Activated CD8-positive, alpha-beta memory T cell treated with anti-CD3 and anti-CD28 coated beads for 4 hours (primary cell): Measurements from ENCODE around the gene TSGA10IP.

ENCODE experiments used
- DNase-seq, 2 donors: peaks; one replicate each; pipeline ENCODE4 v3.0.0-alpha.2; 2020; ENCODE audit warnings: low read depth in 2 of 2

Gene TSGA10IP

DNA sequence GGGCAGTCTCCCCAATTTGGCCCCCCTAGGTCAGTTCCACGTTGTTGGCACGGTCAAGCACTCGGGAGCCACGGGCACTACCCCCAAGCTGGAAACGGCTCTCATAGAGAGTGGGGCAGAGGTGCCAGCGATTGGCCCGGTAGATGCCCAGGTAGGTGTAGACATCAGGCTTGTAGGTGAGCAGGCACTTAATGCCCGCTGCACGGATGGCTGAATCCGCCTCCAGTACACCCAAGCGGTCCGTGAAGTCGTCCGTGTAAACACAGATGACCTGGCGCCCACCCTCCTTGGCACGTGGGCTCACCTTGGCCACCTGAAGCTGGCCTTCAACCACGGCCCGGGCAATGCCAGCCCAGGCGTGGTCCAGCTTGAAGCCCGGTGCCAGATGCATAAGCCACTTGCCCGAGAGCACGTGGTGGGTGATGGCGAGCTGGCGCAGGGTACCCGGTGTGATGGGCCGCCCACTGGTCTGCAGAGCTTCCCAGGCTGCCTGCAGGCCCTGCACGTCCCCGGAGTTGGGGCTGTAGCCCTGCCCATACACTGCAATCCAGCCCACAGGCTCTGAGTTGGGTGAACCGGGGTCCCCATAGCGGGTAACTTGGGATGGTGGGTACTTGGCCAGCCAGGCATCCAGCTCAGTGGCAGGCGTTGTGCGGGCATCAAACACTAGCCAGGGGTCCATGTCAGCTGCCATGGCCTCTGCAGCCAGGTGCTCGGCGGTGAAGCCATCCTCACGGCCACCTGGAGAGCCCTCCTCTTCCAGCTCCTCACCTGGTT is 27.7 kb upstream of the TSGA10IP start:
- DNase-seq: no peak

DNA sequence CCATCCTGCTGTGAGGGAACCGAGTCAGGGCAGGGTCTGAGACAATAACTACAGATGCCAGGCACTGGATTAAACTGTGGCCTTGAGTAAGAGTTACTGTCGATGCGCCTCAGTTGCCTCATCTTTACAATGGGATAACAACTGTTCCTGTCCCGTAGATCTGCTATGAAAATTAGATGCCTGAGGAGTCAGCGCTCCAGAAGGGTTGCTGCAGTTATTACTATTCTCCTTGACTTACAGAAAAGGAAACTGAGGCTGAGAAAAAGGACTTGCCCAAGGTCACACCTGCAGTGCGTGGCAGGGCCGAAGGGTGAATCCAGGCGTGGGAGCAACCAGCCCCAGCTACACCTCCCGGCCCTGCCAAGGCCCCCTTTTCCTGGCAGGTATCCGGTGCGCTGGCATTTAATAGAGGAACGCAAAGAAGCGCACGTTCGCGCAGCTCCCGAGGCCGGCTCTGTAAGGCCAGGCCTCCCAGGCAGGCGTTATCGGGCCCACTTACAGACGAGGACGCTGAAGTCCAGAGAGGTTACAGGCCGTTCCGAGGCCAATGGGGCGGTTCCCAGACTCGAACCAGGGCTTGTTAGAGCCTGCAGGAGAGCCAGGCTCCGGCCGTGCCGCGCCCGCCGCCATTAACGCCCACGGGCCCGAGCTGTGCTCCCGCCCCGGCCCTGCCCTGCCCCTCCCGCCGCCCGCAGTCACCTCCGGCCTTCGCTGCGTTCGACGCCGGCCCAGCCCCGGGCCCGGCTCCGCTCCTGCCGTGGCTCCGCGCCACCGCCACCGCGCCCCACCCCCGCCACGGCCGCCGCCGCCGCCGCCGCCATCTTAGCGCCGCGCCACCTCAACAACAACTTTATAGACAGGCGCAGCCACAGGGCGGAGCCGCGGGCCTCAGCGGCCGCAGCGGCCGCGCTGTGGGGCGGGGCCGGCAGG is 26.8 kb upstream of the TSGA10IP start, which contains the start of gene C11orf68:
TSS of gene C11orf68 (minus strand) at position 852 of the 930 bp plus-strand sequence. CDS start at position 821, 31 bp downstream.
- no peak for DNase-seq

DNA sequence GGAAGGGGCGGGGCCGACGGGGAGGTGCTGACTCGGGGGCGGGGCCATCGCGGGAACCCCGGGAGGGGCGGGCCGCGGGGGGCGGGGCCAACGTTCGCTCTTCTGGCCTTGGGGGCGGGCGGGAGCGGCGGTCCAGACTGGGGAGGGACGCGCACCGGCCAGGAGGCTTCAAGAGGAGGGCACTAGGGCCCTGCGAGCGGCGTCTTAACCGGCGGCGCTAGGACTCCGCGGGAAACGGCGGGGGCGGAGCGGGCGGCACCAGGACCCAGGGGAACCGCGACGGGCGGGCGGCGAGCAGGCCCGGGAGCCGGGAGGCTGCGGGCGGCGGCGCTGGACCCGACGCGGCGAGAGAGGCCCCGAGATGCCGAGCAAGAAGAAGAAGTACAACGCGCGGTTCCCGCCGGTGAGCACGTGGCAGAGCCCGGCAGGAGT is 26.1 kb upstream of the TSGA10IP start, which contains the start of gene DRAP1:
TSS of gene DRAP1 (plus strand) at position 286 of the 432 bp plus-strand sequence. CDS start at position 362, 76 bp downstream.
- peak; percentile 98 to 99 for DNase-seq

DNA sequence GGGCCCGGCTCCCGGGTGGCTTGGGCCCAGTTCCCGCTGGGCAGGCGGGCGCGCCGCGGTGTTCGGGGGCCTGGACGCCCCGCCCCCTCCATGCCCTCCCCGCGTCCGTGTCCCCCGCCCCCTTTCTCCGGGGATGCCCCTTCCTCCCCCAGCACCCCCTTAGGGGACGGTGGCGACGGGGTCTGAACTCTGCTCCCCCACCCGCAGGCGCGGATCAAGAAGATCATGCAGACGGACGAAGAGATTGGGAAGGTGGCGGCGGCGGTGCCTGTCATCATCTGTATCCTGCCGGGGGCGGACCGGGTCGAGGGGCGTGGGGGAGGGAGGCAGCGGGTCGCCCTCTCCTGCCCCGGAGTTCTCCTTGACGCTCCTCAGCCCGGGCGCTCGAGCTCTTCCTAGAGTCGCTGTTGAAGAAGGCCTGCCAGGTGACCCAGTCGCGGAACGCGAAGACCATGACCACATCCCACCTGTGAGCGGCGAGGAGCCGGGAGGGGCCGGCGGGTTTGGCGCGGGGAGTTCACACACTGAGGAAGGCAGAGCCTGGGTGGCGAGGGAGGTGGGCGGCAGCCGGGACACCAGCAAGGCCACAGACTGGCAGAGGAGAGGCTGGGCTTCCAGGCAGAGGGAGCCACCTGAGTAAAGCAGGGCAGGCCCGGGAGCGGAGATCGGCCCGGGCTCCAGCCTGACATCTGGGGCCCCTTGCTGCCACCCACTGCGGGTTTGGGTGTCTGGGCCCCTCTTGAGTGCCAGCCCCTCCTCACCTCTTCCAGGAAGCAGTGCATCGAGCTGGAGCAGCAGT is 25.5 kb upstream of the TSGA10IP start:
- DNase-seq: peak in 1 of 2 donors; percentile 36

DNA sequence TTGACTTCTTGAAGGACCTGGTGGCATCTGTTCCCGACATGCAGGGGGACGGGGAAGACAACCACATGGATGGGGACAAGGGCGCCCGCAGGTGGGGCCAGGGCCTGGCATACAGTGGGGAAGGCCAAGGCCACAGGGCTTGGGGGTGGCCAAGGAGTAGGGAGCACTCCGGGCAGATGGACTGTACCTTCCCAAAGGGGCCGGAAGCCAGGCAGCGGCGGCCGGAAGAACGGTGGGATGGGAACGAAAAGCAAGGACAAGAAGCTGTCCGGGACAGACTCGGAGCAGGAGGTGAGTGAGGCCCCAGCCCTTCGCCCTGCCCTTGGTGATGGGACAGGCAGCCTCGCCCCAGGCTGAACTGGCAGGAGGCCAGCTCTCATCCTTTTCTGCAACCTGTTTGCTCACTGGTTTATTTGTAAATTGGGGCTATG is 24.9 kb upstream of the TSGA10IP start:
- DNase-seq: no peak

DNA sequence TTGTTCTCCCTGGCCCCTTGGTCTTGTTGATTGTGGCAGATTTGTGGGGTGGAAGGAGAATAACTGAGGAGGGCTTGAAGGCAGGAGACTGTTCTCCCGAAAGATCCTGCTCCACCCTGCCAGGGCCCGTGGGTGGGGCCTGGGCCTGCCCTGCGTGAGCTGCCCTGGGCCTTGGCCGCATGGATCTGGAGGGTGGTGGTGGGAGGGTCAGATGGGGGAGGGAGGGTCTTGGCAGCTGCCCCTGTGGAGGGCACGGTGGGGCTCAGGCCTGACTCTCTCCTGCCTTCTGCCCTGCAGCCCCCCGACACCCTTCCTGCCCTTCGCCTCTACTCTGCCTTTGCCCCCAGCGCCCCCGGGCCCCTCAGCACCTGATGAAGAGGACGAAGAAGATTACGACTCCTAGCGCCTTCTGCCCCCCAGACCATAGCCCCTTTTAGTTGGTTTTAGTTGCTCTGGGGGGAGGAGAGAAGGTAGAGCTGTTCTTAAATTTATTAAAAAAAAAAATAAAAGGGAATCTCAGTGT is 24.2 kb upstream of the TSGA10IP start:
- no peak for DNase-seq

DNA sequence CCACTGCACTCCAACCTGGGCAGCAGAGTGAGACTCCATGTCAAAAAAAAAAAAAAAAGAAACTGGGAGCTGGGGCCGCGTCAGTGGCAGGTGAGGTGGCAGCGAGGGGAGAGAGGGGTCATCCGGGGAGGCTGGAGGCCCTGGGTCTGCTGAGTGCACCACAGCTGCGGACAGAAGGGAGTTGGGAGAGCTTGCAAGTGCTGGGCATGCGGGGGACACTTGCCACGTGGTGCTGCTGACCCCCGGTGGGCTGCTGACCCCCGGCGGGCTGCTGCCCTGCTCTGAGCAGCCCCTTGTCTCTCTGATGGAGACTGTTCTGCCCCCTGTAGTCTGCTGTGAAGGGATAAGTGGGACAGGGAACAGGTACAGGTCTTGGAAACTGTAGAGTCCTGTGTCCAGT is 23.4 kb upstream of the TSGA10IP start:
- DNase-seq: no peak

DNA sequence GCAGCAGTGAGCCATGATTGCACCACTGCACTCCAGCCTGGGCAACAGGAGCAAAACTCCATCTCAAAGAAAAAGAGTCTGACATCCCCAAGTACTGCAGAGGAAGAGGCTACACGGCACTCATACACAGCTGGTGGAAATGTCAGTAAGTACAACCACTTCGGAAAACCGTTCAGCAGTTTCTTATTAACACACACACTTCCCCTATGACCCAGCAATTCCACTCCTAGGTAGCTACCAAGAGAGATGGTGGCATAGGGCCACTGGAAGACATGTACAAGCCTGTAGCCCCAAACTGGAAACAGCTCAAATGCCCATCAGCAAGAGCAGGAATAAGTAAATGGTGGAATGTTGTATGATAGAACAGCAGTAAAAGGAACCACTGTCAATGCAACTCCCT is 22.7 kb upstream of the TSGA10IP start:
- no peak for DNase-seq

DNA sequence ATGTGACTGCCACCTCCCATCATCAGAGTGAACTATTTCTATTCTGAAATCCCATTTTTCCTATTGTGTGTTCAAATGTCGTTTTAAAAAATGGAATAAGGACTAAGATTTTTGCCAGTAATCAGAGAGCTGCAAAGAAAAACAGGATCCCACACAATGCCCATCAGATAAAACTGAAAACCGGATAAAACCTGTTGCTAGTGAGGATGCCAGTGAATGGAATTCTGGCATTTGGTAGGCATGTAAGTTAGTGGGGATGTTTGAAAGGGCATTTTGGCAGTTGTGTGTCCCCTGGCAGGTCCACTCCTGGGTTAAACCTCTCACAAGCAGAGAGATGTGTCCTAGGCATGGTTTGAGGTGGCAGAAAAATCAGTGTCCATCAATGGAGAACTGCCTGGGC is 19.9 kb upstream of the TSGA10IP start:
- no peak for DNase-seq

DNA sequence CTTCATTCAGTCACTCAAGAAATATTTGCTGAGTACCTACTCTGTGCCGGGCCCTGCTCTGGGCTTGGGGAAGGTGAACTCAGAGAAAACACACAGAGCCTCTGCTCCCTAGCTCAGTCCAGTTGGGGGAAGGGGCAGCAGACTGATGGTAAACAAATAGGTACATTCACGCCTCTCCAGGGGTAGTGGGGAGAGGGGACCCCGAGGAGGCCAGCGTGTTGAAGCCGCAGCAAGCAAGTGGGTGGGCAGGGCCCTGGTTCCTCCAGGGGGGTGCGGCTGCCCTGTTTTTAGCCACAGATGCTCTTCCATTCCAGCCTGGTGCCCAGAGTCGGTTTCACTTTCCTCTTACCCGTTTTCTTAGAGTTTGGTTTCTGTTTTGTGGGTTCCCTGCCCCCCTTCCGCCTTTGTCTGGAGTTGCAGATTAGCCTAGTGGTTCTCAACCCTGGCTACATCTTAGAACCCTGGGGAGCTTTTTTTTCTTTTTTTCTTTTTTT is 17.3 kb upstream of the TSGA10IP start:
- DNase-seq: peak; percentile 59 to 63

DNA sequence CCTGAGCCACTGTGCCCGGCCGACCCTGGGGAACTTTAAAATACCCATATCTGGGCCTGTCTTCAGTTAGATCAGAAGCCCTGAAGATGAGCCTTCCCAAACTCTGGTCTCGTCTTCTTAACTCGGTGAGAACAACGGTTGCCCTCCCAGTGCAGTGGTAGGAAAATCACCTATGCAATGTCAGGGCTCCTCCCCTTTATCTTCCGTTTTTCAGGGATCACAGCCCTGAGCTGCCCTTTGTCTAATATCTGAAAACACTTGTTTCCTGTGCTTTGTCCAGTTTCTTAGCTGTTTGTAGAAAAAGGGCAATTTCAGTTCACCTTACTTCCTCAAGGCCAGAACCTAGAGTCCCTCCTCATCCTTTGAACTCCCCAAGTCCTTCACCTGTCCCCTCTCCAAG is 16.6 kb upstream of the TSGA10IP start:
- no peak for DNase-seq

DNA sequence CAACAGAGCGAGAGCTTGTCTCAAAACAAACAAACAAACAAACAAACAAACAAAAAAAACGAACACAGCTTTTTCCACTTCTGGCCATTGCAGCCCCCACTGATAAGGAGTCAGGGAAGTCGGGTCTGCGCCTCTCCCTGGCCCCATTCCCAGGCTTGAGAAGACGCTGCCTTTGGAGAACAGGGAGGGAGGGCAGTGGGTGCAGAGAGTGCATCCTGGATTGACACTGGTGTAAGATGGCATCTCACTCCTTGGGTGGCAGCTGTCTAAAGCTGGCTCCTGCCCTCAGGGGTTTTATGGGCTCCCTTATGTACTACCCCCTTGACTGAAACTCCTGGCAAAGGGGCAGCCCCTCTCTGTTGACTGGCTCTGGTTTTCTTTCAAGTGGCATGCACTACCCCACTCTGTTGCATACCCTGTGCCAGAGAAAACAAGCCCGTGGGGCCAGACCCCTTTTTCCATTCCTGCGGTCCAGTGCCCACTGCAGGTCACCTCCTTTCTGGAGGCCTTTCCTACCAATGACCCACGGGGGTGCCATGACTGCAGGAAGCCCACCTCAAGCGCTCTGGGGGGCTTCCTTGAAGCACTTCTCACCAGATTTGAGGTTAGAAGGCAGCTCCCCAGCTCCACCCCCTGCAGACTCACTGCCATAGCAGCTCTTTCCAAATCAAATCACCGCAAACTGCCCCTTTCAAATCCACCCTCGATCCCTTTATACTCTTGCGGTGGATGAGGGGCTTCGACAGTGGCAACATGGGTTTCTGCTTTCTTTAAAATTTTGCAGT is 13.3 kb upstream of the TSGA10IP start:
- no peak for DNase-seq

DNA sequence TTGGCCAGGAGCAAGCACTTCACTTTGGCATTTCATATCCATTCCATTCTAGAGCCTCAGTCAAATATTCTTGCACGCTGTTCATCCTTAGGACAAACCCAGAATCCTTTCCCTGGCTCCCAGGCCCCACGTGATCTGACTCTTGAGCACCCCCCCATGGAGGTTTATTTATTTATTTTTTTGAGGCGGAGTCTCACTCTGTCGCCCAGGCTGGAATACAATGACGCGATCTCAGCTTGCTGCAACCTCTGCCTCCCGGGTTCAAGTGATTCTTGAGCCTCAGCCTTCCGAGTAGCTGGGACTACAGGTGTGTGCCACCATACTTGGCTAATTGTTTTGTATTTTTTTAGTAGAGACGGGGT is 12.7 kb upstream of the TSGA10IP start:
- no peak for DNase-seq

DNA sequence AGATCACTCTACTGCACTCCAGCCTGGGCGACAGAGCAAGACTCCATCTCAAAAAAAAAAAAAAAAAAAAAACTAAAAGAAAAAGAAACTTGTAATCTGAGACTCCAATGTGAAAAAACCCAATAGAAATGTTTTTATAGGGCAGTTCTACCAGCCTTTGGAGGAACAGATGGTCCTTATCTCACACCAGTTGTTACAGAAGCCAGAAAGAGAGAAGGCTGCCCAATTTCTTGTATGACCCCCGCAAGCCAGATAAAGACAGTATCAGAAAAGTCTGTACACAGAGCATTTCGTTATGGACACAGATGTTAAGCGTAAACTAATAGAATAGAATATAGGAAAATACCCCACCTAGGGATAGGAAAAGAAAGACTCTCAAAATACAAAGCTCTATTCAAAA is 11.3 kb upstream of the TSGA10IP start:
- no peak for DNase-seq

DNA sequence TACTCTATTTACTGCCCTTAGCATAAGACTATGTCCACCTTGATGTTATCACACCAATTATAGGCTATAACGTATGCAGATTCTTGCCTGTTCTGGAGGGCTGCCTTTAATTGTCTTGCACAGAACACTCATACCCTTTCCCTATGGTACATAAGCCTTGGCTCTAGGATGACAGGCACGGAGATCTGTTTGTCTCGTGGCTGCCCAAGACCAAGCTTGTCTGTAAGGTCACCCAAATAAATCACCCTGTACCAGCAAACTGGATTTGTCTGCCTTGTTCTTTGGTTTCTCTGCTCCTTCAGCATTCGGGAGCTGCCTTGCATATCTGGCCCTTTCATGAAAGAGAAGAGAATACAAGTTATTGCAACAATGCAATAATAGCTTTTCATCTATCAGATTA is 7.5 kb upstream of the TSGA10IP start:
- DNase-seq: no peak

DNA sequence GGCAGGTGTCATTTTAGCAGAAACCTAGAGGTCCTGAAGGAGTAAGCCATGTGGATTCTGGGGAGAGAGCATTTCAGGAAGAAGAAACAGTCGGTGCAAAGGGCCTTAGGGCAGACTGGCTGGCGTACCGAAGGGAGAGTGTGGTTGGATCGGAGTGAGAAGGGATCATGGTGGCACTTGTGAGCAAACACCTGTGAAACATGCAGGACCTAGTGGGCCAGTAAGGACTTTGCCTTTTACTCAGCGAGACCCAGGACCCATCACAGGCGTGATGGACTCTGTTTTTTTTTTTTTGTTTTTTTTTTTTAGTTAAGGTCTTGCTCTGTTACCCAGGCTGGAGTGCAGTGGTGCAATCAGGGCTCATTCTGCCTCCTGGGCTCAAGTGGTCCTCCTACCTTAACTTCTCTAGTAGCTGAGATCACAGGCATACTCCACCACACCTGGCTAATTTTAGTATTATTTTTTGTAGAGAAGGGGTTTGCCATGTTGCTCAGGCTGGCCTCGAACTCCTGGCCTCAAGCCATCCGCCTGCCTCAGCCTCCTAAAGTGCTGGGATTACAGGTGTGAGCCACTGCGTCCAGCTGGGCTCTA is 3.5 kb upstream of the TSGA10IP start:
- no peak for DNase-seq

DNA sequence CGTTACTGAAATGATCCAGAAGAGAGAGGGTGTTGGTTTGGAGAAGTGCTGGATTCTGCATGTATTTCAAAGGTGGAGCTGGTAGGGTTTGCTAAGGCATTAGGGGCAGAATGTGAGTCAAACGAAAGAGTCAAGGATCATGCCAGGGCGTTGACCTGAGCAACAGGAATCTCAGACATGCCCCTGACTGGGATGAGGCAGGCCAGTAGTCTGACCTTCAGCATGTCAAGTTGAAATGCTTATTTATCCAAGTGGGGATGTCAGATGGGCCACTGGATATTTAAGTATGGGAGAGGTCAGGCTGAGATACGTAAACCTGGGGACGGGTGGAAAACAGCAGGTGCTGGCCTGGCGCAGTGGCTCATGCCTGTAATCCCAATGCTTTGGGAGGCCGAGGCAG is 2.7 kb upstream of the TSGA10IP start:
- no peak for DNase-seq

DNA sequence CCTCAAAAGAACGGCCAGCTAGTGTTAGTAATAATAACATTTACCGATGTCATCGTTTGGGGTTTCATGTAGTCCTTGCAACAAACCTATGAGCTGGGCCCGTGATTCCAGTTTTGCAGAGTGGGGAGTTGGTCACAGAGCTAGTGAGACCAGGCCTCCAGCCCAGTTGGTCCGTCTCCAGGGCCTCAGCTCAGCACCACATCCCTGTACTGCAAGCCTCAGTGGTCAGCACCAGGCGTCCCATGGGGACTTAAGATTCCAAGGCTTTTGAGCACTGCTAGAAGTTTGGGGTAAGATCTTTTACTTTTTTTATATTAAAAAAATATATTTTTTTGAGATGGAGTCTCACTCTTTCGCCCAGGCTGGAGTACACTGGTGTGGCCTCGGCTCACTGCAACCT is 1.1 kb upstream of the TSGA10IP start:
- DNase-seq: no peak

DNA sequence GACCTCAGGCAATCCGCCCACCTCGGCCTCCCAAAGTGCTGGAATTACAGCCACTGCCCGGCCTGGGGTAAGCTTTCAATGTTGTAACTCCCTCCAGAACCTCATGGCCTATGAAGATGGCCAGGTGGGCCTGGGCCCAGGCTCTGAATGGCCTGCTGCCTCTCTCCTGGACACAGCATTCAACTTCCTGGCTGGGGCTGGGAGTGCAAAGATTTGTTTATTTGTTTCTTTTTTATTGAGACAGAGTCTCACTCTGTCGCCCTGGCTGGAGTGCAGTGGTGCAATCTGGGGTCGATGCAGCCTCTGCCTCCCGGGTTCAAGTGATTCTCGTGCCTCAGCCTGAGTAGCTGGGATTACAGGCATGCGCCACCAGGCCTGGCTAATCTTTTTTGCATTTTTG is 513 bp upstream of the TSGA10IP start:
- DNase-seq: no peak

DNA sequence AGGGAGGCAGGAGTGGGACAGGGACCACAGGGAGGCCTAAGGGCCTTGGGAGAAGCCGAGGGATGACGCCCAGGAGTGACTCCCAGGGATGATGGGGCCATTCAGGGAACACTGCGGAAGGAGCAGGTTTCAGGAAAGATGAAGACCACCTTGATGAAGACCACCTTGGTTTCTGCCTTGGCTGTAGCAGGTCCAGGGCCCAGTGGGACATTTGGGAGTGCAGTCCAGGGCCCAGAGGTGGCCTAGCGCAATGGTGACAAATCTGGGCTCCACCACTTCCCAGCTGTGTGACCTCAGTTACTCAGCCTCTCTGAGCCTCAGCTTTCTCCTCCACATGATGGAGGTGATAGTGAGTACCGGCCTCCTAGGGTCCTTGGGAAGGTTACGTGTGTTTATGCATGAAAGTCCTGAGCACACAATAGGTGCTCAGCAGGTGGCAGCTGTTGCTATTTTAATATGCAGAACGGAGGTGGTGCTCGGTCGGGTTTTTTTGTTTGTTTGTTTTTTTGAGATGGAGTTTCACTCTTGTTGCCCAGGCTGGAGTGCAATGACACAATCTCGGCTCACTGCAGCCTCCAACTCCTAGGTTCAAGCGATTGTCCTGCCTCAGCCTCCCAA is 770 bp downstream of the TSGA10IP start:
- DNase-seq: no peak
